ENCODE measurements around the gene C11orf58.

DNA sequence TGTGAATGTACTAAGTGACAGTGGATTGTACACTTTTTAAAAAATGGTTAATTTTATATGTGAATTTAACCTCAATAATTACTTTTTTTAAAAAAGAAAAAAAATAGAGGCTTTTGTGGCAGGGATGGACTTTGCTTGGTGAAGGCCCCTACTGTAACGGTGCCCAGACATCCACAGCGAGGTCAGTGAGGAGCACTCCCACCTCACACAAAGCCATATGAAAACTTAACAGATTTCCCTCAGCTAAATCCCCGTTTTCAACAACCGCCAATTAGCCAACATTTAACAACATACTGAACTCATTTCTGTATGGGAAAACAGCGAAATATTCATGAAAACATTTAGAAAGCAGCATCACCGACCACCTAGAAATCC, 642 bp upstream of the C11orf58 start:
- no peak for TF ChIP-seq EZH2phosphoT487 (IDR thresholded peaks at IDR 0.05; ENCODE audit: low read length)
- TF ChIP-seq, protein P1, sequence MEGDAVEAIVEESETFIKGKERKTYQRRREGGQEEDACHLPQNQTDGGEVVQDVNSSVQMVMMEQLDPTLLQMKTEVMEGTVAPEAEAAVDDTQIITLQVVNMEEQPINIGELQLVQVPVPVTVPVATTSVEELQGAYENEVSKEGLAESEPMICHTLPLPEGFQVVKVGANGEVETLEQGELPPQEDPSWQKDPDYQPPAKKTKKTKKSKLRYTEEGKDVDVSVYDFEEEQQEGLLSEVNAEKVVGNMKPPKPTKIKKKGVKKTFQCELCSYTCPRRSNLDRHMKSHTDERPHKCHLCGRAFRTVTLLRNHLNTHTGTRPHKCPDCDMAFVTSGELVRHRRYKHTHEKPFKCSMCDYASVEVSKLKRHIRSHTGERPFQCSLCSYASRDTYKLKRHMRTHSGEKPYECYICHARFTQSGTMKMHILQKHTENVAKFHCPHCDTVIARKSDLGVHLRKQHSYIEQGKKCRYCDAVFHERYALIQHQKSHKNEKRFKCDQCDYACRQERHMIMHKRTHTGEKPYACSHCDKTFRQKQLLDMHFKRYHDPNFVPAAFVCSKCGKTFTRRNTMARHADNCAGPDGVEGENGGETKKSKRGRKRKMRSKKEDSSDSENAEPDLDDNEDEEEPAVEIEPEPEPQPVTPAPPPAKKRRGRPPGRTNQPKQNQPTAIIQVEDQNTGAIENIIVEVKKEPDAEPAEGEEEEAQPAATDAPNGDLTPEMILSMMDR (IDR thresholded peaks at IDR 0.05; ENCODE audit: low read length) = no peak
